Fibroblast of the conjunctiva (primary cell): Measurements from ENCODE around the gene CHD9.
"Not testable (repeated sequence)": the region's sequence is repeated elsewhere in the genome, so short reads cannot be mapped to it uniquely, and the experiment has no call there.

Experiments
- DNase-seq: peaks from one replicate; pipeline ENCODE4 v3.0.0-alpha.2; 2010; ENCODE audit warnings: low read depth

Gene CHD9

DNA sequence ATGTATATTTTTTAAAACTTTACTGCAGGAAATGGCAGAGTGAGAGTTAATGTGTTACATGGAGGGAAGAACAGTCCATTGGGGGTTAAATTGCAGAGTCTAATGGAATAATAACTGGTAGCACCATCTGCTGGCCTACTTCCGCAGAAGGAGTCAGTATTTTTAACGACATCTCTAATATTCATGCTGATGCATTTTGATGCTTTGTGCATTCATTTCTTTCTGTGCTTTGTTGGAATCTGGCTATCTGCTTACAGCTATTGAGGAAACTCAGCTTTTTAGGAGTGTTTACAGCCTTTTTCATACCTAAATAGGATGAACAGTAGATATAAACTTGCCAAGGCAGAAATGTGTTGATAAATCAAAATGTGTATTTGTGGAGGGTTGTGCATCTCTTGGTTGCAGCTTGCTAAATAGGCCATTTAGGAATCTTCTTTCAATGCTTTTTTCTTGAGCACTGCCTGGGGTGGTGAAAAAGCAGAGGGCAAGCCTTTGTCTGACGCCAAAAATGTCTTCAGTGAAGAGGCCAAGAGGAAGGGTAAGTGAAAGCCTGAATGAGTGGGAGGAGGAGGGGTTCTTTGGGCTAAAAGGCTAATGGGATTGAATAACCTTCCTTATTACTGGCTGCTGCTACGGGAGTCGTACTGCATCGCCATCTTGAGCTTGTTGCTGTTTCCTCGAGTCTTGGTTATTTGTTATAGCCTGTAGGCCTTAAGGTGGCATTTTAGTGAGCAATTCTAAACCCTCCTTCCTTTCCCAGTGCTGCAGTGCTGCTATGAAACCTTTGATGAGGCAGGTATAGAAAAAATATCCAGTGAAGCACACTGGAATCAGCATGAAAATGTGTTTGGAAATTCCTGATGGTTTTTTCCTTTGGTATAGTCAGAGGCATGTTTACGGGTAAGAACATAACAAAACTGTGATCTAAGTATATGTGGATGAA lies 153.3 kb downstream of the CHD9 start:
- peak; percentile 82 for DNase-seq

DNA sequence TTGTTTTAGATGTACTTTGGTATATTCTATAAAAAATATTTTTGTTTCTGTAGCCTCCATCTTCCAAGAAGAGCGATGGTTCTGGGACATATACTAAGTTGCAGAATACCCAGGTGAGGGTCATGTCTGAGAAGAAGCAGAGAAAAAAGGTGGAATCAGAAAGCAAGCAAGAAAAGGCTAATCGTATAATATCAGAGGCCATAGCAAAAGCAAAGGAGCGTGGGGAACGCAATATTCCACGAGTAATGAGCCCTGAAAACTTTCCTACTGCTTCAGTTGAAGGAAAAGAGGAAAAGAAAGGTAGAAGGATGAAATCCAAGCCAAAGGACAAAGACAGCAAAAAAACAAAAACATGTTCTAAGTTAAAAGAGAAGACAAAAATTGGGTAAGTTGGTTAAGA lies 154.6 kb downstream of the CHD9 start:
- no peak for DNase-seq

DNA sequence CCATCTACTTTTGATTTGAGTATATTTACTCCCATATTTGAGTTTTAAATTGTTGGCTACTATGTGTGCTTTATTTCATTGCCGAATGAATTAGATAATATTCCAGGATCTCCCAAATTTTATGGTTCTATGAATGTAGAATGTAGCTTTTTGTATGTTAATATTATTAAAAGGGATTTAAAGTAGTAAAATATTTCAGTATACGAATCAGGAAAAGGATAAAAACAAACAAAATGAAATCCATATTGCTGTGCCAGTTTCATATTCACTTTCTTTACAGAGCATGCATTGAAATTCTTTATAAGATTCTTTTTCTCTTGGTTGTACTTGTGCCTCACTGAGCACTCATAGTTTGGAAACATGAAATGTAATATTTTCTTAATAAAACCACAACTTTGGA lies 155.1 kb downstream of the CHD9 start:
- DNase-seq = no peak

DNA sequence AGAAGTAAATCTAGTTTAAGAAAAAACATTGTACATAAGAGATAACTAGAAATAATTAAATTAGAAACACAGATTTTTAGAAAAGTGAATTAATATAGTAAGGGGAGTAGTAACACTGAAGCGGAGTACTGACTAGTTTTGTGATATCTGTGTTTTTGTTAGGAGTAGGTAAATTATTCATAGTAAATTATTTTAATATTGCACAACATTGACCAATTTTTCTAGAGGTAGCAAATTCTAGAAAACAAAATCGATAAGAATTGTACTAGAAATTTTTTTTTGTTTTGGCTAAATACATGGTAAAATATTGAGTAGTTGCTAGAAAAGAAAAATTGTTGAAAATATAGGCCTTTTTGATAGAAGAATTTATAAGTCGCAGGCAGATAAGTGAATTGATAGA lies 156.5 kb downstream of the CHD9 start:
- DNase-seq = no peak

DNA sequence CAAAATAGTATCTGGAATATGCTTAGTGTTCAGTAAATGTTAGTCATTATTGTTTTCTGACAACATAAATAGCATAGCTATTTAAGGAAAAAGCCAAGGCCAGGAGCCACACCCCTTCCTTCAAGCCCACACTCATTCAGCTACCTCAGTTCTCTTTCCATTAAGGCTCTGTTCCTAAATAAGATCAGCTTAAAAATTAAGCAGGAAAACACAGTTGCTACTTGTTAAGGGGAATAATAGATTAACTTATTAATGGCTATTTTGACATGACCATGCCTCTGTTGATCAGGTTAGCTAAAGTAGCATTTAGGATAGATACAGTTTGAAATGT lies 158.1 kb downstream of the CHD9 start:
- DNase-seq = no peak

DNA sequence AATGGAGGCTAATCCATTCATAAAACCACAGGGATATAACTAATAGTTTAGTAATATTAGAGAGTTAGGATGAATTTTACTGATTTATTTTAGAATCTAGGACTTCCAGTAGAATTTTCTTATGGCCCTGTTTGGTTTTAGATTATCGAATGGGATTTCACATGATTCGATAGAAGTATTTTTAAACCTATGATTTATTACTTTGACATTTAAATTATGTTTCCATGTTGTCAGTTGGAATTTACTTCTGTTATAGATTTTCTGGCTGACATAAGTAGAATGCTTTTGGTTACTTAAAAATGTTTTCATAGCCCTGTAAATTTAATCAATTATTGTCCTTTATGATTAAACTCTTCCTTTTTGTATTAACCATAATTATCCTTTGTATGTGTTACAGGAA lies 158.8 kb downstream of the CHD9 start:
- no peak for DNase-seq

DNA sequence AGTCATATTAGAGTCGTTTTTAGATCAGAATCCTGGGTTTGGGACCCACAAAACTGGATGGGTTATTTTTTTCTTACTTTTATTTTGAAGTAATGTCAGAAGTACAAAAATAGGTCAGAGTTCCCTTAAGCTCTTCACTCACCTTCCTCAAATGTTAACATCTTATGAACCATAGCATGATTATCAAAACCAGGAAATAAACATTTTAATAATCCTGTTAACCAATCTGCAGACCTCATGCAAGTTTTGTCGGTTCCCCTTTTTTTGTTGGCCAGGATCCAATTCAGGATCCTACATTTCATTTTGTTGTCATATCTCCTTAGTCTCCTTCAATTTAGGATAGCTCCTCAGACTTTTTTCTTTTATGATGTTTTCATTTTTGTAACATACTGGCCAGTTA lies 162.0 kb downstream of the CHD9 start:
- DNase-seq = no peak

DNA sequence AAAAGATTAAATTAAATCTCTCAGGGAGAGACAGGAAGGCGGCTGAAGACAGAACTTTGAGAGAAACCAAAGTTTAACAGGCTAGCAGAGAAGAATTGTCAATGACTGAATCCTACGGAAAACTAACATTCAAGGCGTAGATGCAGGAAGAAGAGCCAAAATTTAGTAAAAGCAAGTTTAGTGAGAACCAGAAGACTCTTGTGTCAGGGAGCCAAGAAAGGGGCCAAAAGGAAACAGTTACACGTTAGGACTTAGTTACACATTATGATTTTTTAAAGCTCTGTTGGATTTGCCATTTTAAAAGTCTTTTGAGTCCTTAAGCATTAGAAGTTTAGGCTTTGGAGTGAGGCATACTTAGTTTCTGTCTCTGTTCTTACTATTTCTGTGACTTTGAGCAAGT lies 164.6 kb downstream of the CHD9 start:
- no peak for DNase-seq

DNA sequence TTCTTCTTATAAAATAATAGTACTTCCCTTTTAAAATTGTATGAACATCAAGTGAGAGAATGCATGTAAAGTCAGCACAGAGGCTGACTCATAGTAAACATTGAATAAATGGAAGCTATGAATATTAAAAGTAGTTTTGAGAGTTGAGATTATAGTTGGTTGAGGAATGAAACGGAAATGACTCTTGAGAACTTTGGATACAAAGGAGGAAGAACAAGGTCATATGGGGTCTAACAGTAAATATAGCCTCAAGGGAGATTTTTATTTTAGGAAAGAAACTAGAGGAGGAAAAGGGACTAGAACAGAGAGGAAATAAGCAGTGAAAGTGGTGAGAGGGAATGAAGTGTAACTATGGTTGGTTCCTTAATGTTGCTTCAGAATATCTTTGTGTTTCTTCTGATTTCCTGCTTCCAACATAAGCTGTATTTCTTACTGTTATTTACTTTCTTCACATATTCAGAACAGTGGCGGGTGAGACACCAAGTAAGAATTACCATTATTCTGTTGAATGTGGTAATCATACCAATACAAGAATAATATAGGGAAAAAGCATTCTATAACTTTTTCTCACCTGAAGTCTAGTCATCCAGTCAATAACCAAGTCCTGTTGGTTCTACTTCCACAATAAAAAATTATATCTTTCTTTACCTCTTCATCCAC lies 165.1 kb downstream of the CHD9 start:
- DNase-seq = no peak

DNA sequence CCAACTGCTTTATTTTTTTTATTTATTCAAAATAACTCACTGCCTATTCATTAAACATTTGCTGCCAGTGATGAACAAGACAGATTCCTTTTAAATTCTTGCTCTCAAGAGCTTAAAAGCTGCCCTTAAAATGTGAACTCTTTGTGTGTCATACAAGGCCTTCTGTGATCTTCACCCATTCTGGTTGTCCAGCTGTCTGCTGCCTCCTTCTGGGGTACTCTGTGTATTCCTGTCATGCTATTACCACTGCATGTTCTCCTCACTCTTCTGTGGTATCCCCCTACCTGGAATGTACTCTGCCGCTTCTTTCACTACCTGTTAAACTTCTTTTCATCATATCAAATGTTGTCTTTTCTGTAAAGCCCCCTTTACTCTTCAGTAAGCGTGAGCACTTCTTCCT lies 165.8 kb downstream of the CHD9 start:
- no peak for DNase-seq

DNA sequence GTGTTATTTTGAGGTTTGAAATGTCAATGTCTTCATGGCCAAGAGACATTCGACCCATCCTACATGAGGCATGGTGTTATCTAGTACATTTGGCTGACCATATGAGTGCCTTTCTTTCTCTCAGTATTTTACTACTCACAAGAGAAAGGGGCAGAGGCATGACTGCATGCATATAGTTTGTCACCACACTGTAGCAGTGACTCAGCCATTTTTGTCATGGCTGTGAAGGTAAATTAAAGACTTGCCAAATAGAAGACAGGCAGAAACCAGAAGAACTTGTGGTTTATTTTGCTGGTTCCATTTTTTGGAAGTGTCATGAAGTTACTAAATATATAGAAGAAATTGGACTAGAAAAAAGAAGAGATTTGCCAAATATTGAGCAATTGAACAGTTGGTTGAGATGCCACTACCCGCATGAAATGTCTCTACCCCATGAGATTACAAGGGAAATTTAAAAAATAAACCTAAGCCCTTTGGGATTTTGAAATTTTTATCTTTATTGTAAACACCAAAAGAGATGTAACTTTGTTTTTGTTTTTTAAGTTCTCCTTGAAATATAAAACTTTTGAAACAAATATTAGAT lies 170.3 kb downstream of the CHD9 start:
- DNase-seq = no peak

DNA sequence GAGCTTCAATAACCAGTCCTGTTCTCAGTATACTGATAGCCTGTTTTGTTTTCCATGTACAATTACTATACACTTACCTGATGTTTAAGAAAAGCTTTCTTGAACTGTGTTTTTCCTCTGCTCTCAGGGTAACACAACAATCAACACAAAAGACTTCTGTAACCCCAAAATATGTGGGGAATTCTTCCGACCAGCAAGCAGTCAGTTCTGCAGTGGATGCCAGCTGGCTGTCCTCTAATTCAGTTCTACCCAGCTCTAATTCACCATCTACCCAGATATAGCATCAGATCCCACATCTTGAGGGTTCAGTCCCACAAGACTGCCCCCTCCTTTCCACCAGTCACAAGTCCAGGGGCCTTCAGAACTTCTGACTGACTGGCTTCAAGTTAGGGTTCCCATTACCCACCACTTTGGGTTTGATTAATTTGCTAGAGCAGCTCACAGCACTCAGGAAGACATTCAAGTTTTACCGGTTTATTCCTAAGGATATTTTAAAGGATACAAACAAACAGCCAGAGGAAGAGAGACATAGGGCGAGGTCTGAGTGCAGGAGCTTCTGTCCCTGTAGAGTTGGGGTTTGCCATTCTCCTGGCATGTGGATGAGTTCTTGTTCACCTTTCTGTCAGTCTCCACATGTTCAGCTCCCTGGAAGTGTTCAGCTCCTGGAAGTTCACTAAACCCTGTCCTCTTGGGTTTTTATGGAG lies 178.2 kb downstream of the CHD9 start:
- DNase-seq = no peak

DNA sequence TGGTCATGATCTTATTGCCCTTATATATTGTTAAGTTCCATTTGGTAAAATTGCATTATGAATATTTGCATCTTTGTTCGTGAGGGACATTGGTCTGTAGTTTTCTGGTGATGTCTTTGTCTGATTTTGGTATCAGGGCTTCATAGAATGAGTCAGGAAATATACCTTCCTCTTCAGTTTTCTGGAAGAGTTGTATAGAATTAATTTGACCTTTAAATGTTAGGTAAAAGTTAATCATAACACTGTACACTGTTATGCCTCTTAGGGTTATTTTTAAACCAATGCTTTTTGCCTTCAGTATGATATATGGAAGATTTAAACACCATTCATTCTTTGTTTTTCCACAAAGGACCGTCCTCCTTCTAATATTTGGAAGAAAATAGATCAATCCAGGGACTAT lies 180.0 kb downstream of the CHD9 start:
- DNase-seq = no peak

DNA sequence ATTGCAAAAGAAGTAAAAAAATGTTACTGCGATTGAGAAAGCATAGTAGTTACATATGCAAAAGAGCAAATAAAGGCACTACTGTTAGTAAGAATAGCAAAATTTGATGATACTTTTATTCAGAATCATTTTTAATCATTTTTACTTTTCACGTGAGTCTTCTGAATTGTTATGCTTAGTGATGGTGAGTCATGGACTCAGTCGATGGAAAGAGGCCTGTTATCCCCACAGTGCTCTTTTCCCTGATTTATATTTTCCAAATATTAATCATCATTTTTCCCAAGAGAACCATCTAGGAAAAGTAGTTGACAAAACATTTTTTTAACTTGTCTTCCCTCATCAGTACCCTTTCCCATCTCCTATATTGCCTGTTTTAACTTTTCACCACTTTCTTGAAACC lies 181.1 kb downstream of the CHD9 start:
- DNase-seq = no peak

DNA sequence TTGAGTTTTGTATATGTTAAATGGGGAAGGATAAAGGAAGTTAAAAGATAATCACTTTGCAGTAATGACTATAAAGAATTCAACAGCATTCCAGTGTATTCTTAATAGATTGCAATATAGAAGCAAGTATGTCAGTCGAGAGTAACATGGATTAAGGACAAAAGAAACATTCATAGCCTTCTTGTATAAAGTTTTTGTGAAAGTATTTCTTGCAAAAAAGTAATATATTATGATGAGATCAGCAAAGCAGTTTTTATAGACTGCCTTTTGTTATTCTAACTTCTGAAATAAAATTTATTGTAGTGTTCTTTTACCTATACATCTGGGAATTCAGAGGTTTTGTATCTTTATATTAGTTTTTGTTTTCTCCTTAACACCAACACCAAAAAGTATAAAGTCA lies 194.5 kb downstream of the CHD9 start:
- DNase-seq = no peak

DNA sequence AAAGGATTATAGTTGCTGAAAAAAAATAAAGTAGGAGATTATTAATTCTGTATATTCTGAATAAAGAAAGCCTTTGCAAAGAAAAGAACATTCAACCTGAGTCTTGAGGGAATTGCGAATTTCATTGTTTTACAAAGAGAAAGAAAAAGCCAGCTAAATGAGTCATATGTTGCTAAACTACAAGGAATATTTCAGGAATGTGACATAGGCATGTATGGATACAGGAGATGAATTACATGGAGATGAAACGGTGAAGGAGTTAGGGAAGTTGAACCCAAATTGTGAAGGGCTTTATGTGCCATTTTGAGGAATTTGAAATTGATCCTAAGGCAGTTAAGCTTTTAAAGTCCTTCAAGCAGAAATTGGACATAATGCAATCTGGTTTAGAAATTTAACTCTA lies 202.2 kb downstream of the CHD9 start:
- DNase-seq = no peak

DNA sequence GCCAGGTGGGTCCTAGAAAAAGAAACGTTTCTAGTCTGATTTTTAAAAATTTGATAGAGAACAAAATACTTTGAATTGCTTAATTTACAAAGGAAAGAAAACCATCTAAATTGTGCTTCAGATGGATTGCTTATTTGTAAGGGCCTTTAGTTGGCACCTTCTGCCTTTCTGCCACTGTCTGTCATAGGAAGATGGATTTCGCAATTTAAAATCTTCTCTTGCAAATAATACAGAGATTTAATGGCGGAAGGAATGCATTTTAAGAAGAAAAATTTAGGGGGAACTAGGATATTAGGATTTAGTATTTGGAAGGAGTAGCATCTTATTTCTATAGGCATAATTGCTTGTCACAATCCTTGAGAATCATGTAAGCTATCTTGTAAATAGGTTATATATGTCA lies 204.0 kb downstream of the CHD9 start:
- no peak for DNase-seq

DNA sequence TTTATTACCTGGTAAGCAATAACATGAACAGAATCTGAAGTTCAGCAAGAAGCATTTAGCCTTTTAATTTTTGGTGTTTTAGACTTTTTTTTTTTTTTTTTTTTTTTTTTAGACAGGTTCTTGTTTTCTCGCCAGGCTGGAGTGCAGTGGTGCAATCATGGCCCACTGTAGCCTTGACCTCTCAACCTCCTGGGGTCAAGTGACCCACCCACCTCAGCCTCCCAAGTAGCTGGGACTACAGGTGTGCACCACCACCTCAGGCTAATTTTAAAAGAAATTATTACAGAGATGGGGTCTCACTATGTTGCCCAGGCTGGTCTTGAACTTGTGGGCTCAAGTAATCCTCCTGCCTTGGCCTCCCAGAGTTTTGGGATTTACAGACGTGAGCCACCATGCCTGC lies 206.5 kb downstream of the CHD9 start:
- DNase-seq = no peak

DNA sequence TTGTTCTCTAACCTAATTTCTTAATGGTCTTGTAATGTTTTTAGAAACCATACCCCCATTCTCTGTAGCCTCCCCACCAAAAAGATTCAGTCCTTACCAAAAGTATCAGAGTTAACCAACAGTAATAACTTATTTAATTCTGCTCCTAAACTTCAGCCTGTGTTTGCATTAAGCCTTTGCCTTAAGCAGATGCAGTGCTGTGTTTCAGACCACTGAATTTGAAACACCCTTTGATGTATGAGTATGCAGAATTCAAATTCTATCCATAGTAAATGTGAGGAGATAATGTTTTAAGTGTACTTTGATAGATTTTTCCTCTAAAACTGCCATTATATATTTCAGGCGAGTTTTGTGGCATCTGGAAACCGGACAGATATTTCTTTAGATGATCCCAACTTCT lies 207.9 kb downstream of the CHD9 start:
- DNase-seq = no peak

DNA sequence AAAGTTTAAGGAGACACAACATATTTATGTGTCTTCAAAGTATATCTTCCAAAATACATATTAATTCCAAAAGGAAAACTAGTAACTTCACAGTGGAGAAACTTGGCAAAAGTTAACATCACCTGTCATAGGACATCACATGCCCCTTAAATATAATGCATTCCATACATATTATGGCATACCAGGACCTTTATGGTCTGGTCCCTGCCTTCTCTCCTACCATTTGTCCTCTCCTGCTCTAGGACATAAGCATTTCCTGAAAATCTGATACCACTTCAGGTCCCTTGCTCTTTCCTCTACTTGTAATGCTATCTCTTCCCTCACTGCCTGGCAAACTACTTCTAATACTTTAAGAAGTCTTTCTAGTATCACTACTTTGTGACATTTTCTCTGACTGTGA lies 211.4 kb downstream of the CHD9 start:
- no peak for DNase-seq

DNA sequence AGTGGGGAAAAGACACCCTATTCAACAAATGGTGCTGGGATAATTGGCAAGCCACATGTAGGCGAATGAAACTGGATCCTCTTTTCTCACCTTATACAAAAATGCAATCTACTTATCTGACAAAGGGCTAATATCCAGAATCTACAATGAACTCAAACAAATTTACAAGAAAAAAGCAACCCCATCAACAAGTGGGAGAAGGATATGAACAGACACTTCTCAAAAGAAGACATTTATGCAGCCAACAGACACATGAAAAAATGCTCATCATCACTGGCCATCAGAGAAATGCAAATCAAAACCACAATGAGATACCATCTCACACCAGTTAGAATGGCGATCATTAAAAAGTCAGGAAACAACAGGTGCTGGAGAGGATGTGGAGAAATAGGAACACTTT lies 223.7 kb downstream of the CHD9 start:
- not testable (repeated sequence) for DNase-seq

DNA sequence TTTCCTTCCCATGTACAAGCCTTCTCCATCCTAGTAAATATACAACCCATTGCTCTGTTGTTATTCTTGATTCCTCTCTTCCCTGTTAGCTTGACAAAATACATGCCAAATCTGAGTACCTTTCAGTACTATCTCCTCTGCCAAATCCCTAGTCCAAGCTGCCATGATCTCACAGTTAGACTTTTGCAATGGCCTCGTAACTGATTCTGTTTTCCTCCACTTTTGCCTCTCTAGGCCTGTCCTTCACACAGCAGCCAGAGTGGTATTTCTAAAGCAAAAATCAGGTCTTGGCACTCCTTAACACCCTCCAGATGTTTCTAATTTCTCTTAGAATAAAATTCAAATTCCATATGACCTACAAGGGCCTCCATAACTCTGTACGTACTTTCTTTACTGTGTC lies 226.5 kb downstream of the CHD9 start:
- DNase-seq = peak; percentile 21

DNA sequence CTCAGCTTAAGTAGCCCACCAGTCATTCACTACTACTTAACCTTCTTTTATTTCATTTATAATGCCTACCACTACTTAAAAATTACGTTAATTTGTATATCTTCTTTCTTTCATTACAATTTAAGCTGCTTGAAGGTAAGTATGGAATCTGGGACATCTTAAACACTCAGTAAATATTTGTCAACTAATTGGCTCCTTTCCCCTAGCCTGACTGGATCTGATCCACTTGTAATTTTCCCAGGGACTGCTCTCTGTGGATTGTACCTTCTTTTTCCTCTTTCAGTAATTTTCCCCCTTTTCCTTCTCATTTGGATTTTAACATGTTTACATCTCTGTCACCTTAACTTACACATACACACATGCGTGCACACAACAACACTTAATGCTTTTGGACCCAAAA lies 227.1 kb downstream of the CHD9 start:
- DNase-seq = no peak
